AG09309 (cell line): ENCODE measurements around the gene BPTF.
A peak's percentile ranks its signal among the peaks of the same experiment; 100 is the strongest.
"Not testable (repeated sequence)": the region's sequence is repeated elsewhere in the genome, so short reads cannot be mapped to it uniquely, and the experiment has no call there.

ENCODE experiments used
- DNase-seq: peaks from one replicate; pipeline ENCODE4 v3.0.0-alpha.2; 2010; ENCODE audit warnings: low read depth
- H3K4me3 ChIP-seq: 2 replicates; pipeline ENCODE4 v1.5.1; 2011; ENCODE audit warnings: mild to moderate bottlenecking, low read depth, low read length, moderate library complexity; ENCODE audit not compliant: control insufficient read depth
- CTCF ChIP-seq: IDR thresholded peaks from 2 replicates; pipeline ENCODE4 v1.5.1; 2011; ENCODE audit warnings: mild to moderate bottlenecking, low read depth, low read length, inconsistent platforms; ENCODE audit not compliant: insufficient read depth, control insufficient read depth; ENCODE audit errors: missing control alignments

The BPTF gene

GRCh38 chr17:68015081-68015723 lies 189.9 kb downstream of the BPTF start:
- DNase-seq: no peak
- TF ChIP-seq CTCF: no peak

DNA sequence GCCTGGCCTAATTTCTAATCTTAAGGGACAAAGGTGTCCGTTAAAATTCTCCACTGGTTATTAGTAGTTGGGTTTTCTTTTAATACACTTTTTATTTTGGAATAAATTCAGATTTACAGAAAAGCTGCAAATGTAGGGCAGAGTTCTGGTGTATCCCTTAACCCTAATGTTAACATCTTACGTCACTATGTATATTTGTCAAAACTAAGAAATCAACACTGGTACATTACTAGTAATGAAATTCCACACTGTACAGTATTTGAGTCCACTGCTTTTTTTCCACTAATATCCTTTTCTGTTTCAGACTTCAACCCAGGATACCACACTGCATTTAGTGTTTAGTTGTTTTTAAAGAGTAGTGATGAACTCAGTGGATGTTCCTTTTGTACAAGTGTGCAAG lies 191.5 kb downstream of the BPTF start:
- TF ChIP-seq CTCF: no peak
- no peak for DNase-seq

More at GRCh38 chr17:68015081-68015723, 189.9 kb downstream of the BPTF start:
- no peak overlapping the region for H3K4me3 ChIP-seq

GRCh38 chr17:68018493-68018892 lies 193.2 kb downstream of the BPTF start:
- not testable (repeated sequence) for H3K4me3 ChIP-seq, DNase-seq

More for the DNA sequence above, 191.5 kb downstream of the BPTF start:
- H3K4me3 ChIP-seq: no peak overlapping the region

- DNase-seq: no peak
- no peak overlapping the region for H3K4me3 ChIP-seq
- no peak for TF ChIP-seq CTCF
These were observed 194.0 kb downstream of the BPTF start for GRCh38 chr17:68019336-68019674.

GRCh38 chr17:68019675-68020408 lies 194.5 kb downstream of the BPTF start:
- DNase-seq: peak; percentile 75
- no peak for TF ChIP-seq CTCF
- H3K4me3 ChIP-seq: peak overlapping the region; percentile 56

GRCh38 chr17:68020409-68020756 lies 195.1 kb downstream of the BPTF start:
- H3K4me3 ChIP-seq: peak overlapping the region; percentile 56
- DNase-seq: no peak
- no peak for TF ChIP-seq CTCF

DNA sequence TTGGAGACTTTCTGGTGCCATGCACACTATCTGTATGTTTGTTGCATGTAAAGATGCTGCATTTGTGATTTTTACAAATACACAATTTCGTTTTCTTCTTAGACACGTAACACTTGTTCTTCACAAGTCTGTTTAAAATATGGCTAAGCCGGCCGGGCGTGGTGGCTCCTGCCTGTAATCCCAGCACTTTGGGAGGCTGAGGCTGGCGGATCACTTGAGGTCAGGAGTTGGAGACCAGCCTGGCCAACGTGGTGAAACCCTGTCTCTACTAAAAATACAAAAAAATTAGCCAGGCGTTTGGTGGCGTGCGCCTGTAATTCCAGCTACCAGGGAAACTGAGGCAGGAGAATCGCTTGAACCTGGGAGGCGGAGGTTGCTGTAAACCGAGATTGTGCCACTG lies 195.5 kb downstream of the BPTF start:
- not testable (repeated sequence) for DNase-seq

GRCh38 chr17:68021963-68022362 lies 196.7 kb downstream of the BPTF start:
- no peak for DNase-seq
- no peak for TF ChIP-seq CTCF
- no peak overlapping the region for H3K4me3 ChIP-seq

More for the DNA sequence above, 195.5 kb downstream of the BPTF start:
- not testable (repeated sequence) for H3K4me3 ChIP-seq

DNA sequence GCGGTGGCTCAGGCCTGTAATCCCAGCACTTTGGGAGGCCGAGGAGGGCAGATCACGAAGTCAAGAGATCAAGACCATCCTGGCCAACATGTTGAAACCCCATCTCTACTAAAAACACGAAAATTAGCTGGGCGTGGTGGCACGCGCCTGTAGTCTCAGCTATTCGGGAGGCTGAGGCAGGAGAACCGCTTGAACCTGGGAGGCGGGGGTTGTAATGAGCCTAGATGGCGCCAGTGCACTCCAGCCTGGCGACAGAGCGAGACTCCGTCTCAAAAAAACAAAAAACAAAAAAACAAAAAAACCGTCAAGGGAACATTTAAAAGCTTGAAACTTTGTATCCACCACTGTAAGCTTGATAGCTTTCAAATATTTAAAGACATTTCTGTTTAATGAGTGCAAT lies 197.2 kb downstream of the BPTF start:
- not testable (repeated sequence) for DNase-seq, H3K4me3 ChIP-seq
